A549 (cell line): ENCODE results near the gene TMEM59. TPM values are rescaled to one million over a fixed set of nuclear protein-coding genes. Genes with fewer than 3 reads are reported as not detected.

ENCODE experiments used
- ATAC-seq, 2 experiments: fragments of 200-7000 bp in 1 of 2; fragments of >200 bp in 1 of 2; cut with Nextera tagmentation in 1 of 2; cut with Tn5 transposase in 1 of 2; 3 replicates each; pipeline versions ENCODE4 v1.8.0 to v1.9.1; 2018 to 2020; ENCODE audit warnings: mild to moderate bottlenecking in 1 of 2, moderate library complexity in 1 of 2
- CTCF ChIA-PET: fragments of 300-600 bp; sonication (Branson Sonifier 250); formaldehyde crosslinking; extraction: SDS; loops from one replicate; lab custom pipeline; 2021; ENCODE audit warnings: antibody characterized with exemption, inconsistent platforms; lab: Yijun Ruan, JAX
- POLR2A ChIA-PET: fragments of 350-600 bp; formaldehyde crosslinking; extraction: SDS; loops from one replicate; lab custom pipeline; 2021; ENCODE audit warnings: antibody characterized with exemption, inconsistent platforms; lab: Yijun Ruan, JAX
- DNase-seq, 2 experiments: peaks; one replicate each; pipeline versions ENCODE4 v3.0.0 to v3.0.0-alpha.2; 2011 to 2016; ENCODE audit warnings: low read depth in 1 of 2, low spot score in 1 of 2
- FAIRE-seq: peaks from 2 replicates; lab custom pipeline; 2011; peaks lifted over from hg19 to GRCh38; lab: Jason Lieb, UNC
- H3K27ac ChIP-seq, 2 experiments: fragments of >200 bp; sonication (Bioruptor Twin); formaldehyde crosslinking; 3 replicates each; pipeline ENCODE4 v1.5.1; 2016 to 2017
- H3K4me1 ChIP-seq: fragments of >200 bp; sonication (Bioruptor Twin); formaldehyde crosslinking; 3 replicates; pipeline ENCODE4 v1.6.1; 2016
- H3K4me2 ChIP-seq: fragments of >200 bp; sonication (Bioruptor Twin); formaldehyde crosslinking; 3 replicates; pipeline ENCODE4 v1.6.1; 2016
- H3K4me3 ChIP-seq: fragments of >200 bp; sonication (Bioruptor Twin); formaldehyde crosslinking; 3 replicates; pipeline ENCODE4 v1.5.1; 2016
- H3K9me3 ChIP-seq: fragments of >200 bp; sonication (Bioruptor Twin); formaldehyde crosslinking; 3 replicates; pipeline ENCODE4 v1.6.1; 2016
- BHLHE40 ChIP-seq: IDR thresholded peaks from 2 replicates; pipeline ENCODE4 v1.6.1; 2012; ENCODE audit warnings: low read depth, low read length, inconsistent platforms
- EHMT2 ChIP-seq: fragments of 200-600 bp; sonication (generic); IDR thresholded peaks from 2 replicates; pipeline ENCODE4 v1.6.1; 2016; ENCODE audit warnings: antibody characterized with exemption, low read depth, mild to moderate bottlenecking, moderate library complexity
- EP300 ChIP-seq, 2 experiments: fragments of >200 bp; sonication (Bioruptor Twin); formaldehyde crosslinking; IDR thresholded peaks; 2 replicates in 1 of 2; 3 replicates in 1 of 2; pipeline ENCODE4 v1.6.1; 2016 to 2017
- ESRRA ChIP-seq: fragments of 150-350 bp; IDR thresholded peaks from 2 replicates; pipeline ENCODE4 v1.6.1; 2014; ENCODE audit warnings: mild to moderate bottlenecking, low read length, borderline replicate concordance
- GATA3 ChIP-seq: IDR thresholded peaks from 2 replicates; pipeline ENCODE4 v1.6.1; 2012; ENCODE audit warnings: borderline replicate concordance
- HOXA7 ChIP-seq: fragments of 250-450 bp; sonication (Bioruptor Pico); IDR thresholded peaks from 2 replicates; pipeline ENCODE4 v1.5.0; 2020; ENCODE audit warnings: mild to moderate bottlenecking, moderate library complexity
- HOXB13 ChIP-seq: fragments of 250-450 bp; sonication (Bioruptor Pico); IDR thresholded peaks from 2 replicates; pipeline ENCODE4 v1.5.0; 2020; ENCODE audit warnings: low read depth, mild to moderate bottlenecking, moderate library complexity
- JUN ChIP-seq, 2 experiments: fragments of >200 bp; sonication (Bioruptor Twin); formaldehyde crosslinking; IDR thresholded peaks; 2 replicates in 1 of 2; 3 replicates in 1 of 2; pipeline ENCODE4 v1.6.1; 2016 to 2017
- KDM1A ChIP-seq: fragments of 200-600 bp; sonication (generic); IDR thresholded peaks from 2 replicates; pipeline ENCODE4 v1.6.1; 2016; ENCODE audit warnings: low read depth, mild to moderate bottlenecking
- KDM5A ChIP-seq: fragments of 200-600 bp; sonication (generic); IDR thresholded peaks from 2 replicates; pipeline ENCODE4 v1.6.1; 2016; ENCODE audit warnings: antibody characterized with exemption, mild to moderate bottlenecking
- NPAS2 ChIP-seq: fragments of 250-450 bp; sonication (Bioruptor Pico); IDR thresholded peaks from 2 replicates; pipeline ENCODE4 v1.8.0; 2022; ENCODE audit warnings: mild to moderate bottlenecking, moderate library complexity, borderline replicate concordance
- PHF8 ChIP-seq: fragments of 200-600 bp; sonication (generic); IDR thresholded peaks from 2 replicates; pipeline ENCODE4 v1.6.1; 2016; ENCODE audit warnings: low read depth, mild to moderate bottlenecking, antibody characterized with exemption, moderate library complexity, borderline replicate concordance
- TP53 ChIP-seq: fragments of 250-450 bp; sonication (Bioruptor Pico); IDR thresholded peaks from 2 replicates; pipeline ENCODE4 v1.5.0; 2021; ENCODE audit warnings: mild to moderate bottlenecking, moderate library complexity
- ZSCAN20 ChIP-seq: fragments of 250-450 bp; sonication (Bioruptor Pico); IDR thresholded peaks from 2 replicates; pipeline ENCODE4 v1.8.0; 2022; ENCODE audit warnings: mild to moderate bottlenecking, moderate library complexity
- WGBS: methylation state at CpG from one replicate; pipeline ENCODE4 v1.1.6; 2017; ENCODE audit errors: missing lambda C conversion rate; 5-methylcytosine and 5-hydroxymethylcytosine counted together
- polyA plus RNA-seq, 4 experiments: library from polyadenylated mRNA; depleted of rRNA in 3 of 4; stranded (reverse); fragments of >200 nt; fragmentation: RNase III in 1 of 4; extraction: RNeasy Plus Mini Kit Qiagen cat#74134 plus additional on column Dnase treatment in 1 of 4; gene quantifications; 2 replicates in 3 of 4; 3 replicates in 1 of 4; pipeline ENCODE4 v1.2.3, GENCODE V29; 2011 to 2017
- TF ChIP-seq, protein P1 (sequence below): fragments of 250-450 bp; sonication (Bioruptor Pico); IDR thresholded peaks from 2 replicates; pipeline ENCODE4 v1.5.0; 2020; ENCODE audit warnings: low read depth, mild to moderate bottlenecking, moderate library complexity
- TF ChIP-seq, protein P2 (sequence below): fragments of 200-600 bp; sonication (generic); IDR thresholded peaks from 2 replicates; pipeline ENCODE4 v1.6.1; 2016; ENCODE audit warnings: antibody characterized with exemption, mild to moderate bottlenecking, moderate library complexity
- TF ChIP-seq, protein P3 (sequence below): fragments of >200 bp; sonication (Bioruptor Twin); formaldehyde crosslinking; IDR thresholded peaks from 3 replicates; pipeline ENCODE4 v1.5.1; 2016
- TF ChIP-seq, protein P4 (sequence below): fragments of 250-450 bp; sonication (Bioruptor Pico); IDR thresholded peaks from 2 replicates; pipeline ENCODE4 v1.5.0; 2021; ENCODE audit warnings: mild to moderate bottlenecking, moderate library complexity, borderline replicate concordance

TMEM59 gene
- polyA plus RNA-seq, 2 of the 4 experiments (the other 2 are of a cell fraction): 114 to 225 TPM

DNA sequence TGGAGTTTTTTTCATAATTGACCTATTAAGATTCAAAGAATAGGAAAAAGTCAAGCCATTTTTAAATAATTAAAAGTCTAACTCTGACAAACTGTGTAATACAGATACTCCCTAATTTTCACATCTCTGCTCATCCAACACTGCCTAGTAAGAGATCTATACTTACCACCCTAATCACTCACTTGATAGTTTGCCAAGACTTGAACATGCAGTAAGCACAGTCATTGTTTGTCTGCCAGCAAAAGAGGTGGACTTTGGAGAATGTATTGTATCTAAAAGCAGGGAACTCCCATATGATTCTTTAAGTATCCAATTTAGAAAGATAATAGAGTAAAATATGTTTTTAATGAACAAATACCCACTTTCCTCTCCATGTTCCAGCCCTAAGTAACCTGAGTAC lies 15.5 kb downstream of the TMEM59 start:
- DNase-seq (no peak), ATAC-seq (no peak), FAIRE-seq (no peak)
- no peak overlapping the region for H3K4me2 ChIP-seq
- H3K9me3 ChIP-seq: no peaks in the 10 kb centered on the region
- H3K4me1 ChIP-seq: no peaks in the 10 kb centered on the region
- H3K4me3 ChIP-seq: no peak overlapping the region
- TF ChIP-seq EP300 (IDR thresholded peaks at IDR 0.05) (no peak), JUN (IDR thresholded peaks at IDR 0.05) (no peak), KDM5A (no peak)
- TF ChIP-seq, protein P1, sequence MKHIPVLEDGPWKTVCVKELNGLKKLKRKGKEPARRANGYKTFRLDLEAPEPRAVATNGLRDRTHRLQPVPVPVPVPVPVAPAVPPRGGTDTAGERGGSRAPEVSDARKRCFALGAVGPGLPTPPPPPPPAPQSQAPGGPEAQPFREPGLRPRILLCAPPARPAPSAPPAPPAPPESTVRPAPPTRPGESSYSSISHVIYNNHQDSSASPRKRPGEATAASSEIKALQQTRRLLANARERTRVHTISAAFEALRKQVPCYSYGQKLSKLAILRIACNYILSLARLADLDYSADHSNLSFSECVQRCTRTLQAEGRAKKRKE (CRISPR knock-in tag): no peak
- ChIA-PET POLR2A (no interaction called here), CTCF (no interaction called here)
- H3K27ac ChIP-seq: no peak overlapping the region

DNA sequence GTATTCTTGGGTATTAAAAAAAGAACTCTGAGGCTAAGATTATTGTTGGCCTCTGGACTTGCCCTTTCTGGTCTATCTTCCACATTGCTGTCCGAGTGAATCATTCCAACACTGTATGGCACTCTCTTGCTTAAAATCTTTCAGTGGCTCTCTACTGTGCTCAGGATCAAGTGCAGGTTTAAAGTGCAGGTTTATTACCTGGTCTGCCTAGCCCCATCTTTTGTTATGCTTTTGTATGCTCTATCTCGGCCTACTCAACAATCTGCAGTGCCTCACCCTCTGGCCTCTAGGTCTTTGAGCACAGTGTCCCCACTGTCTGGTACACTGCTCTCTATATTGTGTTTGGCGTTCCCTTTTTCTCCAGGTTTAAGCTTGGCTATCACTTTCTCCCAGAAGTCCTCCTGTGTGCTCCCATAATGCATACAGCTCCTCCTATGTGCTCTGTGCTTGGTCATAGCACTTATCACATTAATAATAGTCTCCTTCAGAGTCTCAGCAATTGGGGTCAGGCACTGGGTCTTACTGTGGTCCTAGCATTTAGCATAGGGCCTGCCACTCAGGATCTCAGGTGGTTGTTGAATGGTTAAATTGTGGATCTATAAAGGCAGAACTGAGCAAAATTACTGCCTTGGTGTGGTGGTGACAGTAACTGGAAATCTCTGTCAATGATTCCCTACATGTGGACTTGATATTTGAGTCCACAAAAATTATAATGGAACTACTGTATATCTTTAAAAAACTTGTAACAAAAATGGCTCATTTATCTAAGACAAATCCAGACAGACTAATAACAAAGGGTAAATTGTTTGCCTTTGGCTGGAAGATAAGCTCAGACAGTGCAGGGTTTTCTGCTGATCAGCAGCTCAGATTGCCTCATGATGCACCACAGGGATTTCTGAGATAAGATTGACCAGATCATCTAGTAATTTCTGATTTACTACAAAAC lies 24.4 kb downstream of the TMEM59 start:
- WGBS: 80% methylated on average over 3 of the region's 3 CpGs
- DNase-seq: no peak
- no peaks in the 10 kb centered on the region for H3K9me3 ChIP-seq
- H3K4me2 ChIP-seq: no peak overlapping the region
- no peaks in the 10 kb centered on the region for H3K4me1 ChIP-seq
- FAIRE-seq: no peak
- no peak overlapping the region for H3K27ac ChIP-seq
- no peak for ATAC-seq
- CTCF ChIA-PET: interaction anchor here (0.7 kb wide), 1 partner anchor 167 kb away, joined by 3 read pairs; no protein-coding TSS in a partner anchor
- TF ChIP-seq, protein P2, sequence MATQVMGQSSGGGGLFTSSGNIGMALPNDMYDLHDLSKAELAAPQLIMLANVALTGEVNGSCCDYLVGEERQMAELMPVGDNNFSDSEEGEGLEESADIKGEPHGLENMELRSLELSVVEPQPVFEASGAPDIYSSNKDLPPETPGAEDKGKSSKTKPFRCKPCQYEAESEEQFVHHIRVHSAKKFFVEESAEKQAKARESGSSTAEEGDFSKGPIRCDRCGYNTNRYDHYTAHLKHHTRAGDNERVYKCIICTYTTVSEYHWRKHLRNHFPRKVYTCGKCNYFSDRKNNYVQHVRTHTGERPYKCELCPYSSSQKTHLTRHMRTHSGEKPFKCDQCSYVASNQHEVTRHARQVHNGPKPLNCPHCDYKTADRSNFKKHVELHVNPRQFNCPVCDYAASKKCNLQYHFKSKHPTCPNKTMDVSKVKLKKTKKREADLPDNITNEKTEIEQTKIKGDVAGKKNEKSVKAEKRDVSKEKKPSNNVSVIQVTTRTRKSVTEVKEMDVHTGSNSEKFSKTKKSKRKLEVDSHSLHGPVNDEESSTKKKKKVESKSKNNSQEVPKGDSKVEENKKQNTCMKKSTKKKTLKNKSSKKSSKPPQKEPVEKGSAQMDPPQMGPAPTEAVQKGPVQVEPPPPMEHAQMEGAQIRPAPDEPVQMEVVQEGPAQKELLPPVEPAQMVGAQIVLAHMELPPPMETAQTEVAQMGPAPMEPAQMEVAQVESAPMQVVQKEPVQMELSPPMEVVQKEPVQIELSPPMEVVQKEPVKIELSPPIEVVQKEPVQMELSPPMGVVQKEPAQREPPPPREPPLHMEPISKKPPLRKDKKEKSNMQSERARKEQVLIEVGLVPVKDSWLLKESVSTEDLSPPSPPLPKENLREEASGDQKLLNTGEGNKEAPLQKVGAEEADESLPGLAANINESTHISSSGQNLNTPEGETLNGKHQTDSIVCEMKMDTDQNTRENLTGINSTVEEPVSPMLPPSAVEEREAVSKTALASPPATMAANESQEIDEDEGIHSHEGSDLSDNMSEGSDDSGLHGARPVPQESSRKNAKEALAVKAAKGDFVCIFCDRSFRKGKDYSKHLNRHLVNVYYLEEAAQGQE: no peak
- TF ChIP-seq GATA3 (no peak), ZSCAN20 (no peak), TP53 (CRISPR knock-in tag) (no peak), HOXA7 (no peak), NPAS2 (CRISPR knock-in tag) (no peak), HOXB13 (CRISPR knock-in tag) (no peak), PHF8 (no peak), EHMT2 (no peak), ESRRA (no peak), BHLHE40 (no peak), KDM1A (no peak)
- TF ChIP-seq, protein P3, sequence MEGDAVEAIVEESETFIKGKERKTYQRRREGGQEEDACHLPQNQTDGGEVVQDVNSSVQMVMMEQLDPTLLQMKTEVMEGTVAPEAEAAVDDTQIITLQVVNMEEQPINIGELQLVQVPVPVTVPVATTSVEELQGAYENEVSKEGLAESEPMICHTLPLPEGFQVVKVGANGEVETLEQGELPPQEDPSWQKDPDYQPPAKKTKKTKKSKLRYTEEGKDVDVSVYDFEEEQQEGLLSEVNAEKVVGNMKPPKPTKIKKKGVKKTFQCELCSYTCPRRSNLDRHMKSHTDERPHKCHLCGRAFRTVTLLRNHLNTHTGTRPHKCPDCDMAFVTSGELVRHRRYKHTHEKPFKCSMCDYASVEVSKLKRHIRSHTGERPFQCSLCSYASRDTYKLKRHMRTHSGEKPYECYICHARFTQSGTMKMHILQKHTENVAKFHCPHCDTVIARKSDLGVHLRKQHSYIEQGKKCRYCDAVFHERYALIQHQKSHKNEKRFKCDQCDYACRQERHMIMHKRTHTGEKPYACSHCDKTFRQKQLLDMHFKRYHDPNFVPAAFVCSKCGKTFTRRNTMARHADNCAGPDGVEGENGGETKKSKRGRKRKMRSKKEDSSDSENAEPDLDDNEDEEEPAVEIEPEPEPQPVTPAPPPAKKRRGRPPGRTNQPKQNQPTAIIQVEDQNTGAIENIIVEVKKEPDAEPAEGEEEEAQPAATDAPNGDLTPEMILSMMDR: no peak
- TF ChIP-seq, protein P4, sequence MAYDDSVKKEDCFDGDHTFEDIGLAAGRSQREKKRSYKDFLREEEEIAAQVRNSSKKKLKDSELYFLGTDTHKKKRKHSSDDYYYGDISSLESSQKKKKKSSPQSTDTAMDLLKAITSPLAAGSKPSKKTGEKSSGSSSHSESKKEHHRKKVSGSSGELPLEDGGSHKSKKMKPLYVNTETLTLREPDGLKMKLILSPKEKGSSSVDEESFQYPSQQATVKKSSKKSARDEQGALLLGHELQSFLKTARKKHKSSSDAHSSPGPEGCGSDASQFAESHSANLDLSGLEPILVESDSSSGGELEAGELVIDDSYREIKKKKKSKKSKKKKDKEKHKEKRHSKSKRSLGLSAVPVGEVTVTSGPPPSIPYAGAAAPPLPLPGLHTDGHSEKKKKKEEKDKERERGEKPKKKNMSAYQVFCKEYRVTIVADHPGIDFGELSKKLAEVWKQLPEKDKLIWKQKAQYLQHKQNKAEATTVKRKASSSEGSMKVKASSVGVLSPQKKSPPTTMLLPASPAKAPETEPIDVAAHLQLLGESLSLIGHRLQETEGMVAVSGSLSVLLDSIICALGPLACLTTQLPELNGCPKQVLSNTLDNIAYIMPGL (CRISPR knock-in tag): no peak
- no peak overlapping the region for H3K4me3 ChIP-seq
- POLR2A ChIA-PET: no interaction called here
